ENCODE measurements around the gene SPDYE1.
"Not testable (repeated sequence)": the region's sequence is repeated elsewhere in the genome, so short reads cannot be mapped to it uniquely, and the experiment has no call there.

The SPDYE1 gene, protein sequence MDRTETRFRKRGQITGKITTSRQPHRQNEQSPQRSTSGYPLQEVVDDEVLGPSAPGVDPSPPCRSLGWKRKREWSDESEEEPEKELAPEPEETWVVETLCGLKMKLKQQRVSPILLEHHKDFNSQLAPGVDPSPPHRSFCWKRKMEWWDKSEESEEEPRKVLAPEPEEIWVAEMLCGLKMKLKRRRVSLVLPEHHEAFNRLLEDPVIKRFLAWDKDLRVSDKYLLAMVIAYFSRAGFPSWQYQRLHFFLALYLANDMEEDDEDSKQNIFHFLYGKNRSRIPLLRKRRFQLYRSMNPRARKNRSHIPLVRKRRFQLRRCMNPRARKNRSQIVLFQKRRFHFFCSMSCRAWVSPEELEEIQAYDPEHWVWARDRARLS

DNA sequence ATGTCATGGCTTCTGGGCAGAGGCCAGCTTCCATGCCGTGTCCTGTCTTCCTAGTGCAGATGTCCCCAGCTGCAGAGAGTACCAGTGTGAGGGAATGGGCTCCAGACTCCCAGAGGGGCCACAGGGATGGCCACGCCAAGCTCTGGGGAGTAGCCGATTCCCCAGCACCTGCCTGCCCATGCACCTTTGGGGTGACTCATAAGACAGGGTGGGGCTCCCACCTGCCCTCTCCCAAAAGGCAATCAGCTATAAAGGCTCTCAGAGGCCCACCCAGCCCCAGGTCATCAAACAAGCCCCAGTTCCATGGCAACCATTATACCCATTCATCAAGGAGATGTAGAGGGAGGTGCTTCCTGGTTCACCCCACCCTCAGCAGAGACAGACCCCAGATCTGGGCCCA lies at the start of gene SPDYE1:
Gene SPDYE1 (plus strand): TSS at position 366 of the 400 bp plus-strand sequence. CDS start 2,053 bp downstream, outside the sequence.
- not testable (repeated sequence) for DNase-seq

DNA sequence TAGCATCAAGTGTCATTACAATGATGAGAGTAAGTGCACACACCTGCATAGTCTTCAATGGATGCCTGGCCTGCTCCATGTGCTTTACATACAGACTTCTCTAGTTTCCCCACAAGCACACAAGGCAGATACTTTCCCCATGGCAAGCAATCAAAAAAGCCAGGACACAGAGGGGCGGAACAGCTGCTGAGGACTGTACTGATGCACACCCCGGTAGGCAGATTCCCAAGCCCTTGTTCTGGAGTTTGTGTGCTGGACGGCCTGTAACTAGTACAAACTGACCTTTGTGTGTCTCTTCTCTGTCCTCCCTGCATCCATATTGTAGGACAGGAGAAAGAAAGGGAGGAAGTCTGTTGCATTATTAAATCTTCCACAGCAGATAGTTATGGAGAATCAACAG lies 45.7 kb upstream of the SPDYE1 start:
- no peak for DNase-seq

DNA sequence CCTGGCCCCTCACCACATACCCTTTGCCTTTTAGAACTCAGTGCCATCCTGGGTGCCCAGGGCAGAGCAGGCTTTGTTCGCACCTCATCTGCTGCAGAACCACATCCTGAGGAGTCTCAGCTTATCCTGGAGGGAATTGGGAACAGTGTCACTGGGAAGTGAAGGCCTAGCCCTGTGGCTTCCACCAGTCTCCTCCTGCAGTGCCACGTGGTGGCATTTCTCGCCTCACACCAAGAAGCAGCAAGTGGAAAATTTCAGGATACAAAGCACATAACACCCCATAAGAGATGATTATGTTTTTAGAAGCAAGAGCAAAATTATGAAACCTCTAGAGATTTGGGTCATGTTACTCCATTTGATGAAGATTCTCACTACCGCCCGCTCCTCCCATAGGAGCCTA lies 44.6 kb upstream of the SPDYE1 start:
- no peak for DNase-seq

DNA sequence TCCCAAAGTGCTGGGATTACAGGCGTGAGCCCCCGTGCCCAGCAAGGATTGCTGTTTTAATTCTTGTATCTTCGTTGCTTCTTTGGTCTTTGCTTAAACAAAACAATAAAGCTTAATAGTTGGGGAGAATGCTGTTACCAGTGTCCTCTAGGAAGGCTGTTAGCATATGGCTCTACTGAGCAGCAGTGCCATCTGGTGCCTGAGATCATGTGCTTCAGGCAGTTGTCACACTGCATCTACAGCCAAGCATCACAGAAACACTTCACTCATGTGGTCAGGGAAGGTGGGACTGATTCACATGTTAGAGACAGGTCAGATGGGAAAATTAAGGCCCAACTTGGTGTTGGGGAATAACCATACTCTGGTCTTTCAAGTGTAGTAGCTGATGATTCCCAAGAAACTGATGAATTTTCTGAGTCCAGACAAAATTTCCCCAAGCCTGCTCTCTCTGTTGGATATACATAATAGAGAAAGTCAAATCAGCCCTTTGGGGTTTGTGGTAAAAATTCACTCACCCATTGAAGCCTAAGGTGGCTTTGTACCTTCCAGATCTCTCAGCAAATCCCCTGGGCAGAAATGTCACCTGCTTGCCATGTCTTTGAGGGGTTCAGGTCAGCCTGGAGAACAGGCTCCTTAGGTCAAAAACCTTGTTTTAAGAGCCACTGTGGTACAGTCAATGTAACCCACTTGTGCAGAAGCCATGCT lies 43.0 kb upstream of the SPDYE1 start:
- DNase-seq: no peak

DNA sequence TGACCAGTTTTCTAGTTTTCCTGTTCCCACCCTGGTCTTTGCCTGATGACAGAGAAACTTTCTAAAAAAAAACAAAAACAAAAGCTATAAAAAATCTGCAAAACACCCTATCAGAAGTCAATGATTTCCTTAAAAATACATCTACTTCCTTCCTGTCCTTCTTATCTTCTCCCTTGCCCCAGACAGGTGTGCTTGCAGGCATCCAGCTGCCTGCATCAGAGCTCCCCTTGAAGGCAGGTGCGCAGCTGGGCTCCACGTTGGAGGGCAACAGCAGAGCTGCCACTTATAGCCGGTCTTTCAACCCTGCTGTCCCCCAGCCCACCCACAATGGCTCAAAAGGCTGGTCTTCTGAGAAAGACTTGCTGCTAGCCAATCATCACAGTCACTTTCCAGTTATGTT lies 41.7 kb upstream of the SPDYE1 start:
- no peak for DNase-seq

DNA sequence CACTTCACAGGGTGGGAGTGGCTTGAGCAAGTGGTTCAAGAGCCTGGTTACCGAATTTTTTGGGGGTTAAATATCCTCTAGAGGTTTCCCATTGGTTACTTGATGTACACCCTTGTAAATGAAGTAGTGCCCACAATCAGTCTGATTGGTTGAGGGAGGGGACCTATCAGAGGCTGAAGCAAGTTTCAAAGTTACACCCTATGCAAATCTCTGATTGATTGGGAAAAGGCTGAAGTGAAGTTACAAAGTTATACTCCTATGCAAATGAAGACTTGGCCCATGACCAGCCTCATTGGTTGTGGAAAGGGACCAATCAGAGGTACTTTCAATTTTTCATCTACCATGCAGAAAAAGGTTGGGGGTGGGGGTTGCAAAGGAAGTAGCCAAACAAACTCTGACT lies 36.8 kb upstream of the SPDYE1 start:
- no peak for DNase-seq

DNA sequence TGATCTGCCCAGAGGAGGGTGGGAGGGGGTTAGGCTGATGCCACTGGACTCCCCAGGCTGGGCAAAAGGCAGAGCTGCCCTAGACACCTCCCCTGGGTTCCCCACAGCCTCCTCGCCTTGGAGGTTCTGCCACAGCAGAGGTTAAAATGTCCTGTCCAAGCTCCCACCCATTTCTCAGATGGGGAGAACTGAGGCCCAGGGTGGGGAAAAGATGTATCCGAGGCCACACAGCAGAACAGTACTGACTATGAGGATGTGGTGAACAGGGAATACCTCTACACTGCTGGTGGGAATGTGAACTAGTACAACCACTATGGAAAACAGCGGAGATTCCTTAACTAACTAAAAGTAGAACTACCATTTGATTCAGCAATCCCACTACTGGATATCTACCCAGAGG lies 31.3 kb upstream of the SPDYE1 start:
- not testable (repeated sequence) for DNase-seq

DNA sequence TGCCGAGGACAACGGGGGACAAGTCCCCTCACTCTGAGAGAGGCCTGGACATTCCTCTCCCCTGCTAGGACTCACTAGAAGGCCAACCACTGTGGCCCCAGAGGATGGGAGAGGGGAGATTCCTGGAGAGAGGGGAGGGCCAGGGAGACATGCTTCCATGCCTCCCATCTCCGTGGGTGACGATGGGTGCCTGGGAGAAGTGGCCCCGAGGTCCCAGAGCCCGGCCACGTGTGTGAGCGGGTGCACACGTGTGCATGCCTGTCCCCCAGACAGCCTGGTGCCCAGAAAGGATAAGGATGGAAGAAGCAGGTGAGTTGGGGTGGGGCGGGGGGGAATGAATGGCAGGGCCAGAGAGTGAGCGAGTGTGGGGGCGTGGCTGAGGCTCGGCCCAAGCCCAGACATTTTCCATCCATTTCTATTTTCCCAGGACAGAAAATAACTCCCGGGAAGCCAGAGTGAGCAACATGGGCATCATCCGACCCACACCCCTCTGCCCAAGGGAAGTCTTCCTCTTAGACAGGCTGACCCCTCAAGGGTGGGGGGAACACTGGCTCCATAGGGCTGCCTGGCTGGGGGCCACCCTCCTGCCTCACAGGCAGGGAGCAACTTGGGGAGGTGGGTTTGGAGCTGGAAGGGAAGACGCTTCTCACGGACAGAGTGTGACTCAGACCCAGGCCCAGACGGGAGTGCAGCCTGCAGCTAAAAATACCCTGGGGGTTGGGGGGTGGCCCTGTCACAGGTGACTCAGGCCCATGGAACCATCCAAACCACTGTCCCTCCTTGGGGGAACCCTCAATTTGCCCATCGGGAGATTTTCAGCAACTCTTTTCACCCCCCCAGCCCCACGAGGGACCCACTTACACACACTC lies 29.3 kb upstream of the SPDYE1 start:
- DNase-seq: not testable (repeated sequence)

DNA sequence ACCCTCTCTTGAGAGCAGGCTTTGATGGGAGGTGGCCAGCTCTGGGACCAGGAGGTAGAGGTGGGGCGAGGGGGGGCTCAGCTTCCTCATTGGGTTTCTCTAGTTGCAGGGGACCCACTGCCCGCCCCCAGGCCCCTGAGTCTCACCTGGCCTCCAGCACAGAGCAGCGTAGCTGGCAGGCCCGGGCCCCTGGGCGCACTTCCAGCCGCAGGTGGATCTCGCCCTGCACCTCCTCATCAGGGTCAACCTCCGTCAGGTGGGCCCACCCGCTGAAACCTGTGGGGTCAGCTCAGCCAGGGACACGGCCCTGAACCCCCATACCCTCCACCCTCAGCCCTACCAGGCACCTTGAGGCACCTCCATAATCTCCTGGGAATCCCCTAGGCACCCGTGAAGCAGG lies 28.1 kb upstream of the SPDYE1 start:
- not testable (repeated sequence) for DNase-seq

DNA sequence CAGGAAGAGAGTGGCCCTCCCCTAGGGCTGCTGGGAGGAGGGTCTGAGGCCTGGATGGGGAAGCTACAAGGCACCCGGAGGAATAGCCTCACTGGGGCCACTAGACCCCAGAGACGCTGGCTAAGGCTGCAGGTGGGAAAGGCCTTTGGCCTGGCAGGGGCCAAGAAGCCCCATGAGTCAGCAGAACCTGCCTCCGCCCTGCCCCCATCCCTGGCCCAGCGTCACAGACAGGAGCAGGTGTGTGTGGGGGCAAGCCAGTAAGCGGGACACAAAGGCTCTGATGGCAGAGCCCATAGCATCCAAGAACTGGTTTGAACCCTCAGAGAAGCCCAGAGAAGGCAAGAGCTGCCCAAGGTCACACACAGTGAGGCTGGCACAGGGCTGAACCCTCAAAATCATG lies 27.0 kb upstream of the SPDYE1 start:
- DNase-seq: not testable (repeated sequence)

DNA sequence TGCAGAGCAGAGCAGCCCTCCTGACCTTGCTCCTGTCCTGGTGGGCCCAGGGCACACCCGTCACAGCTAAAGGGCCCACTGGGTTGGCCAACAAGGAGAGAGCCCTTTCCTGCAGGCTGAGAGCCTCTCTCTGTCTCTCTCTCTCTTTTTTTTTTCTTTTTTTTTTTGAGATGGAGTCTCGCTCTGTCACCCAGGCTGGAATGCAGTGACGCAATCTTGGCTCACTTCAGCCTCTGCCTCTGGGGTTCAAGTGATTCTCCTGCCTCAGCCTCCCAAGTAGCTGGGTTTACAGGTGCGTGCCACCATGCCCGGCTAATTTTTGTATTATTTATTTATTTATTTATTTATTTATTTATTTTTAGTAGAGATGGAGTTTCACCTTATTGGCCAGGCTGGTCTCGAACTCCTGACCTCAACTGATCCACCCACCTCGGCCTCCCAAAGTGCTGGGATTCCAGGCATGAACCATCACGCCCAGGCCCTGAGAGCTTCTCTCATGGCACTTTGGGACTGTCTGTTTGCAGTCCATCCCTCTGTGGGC lies 23.6 kb upstream of the SPDYE1 start:
- DNase-seq: not testable (repeated sequence)

DNA sequence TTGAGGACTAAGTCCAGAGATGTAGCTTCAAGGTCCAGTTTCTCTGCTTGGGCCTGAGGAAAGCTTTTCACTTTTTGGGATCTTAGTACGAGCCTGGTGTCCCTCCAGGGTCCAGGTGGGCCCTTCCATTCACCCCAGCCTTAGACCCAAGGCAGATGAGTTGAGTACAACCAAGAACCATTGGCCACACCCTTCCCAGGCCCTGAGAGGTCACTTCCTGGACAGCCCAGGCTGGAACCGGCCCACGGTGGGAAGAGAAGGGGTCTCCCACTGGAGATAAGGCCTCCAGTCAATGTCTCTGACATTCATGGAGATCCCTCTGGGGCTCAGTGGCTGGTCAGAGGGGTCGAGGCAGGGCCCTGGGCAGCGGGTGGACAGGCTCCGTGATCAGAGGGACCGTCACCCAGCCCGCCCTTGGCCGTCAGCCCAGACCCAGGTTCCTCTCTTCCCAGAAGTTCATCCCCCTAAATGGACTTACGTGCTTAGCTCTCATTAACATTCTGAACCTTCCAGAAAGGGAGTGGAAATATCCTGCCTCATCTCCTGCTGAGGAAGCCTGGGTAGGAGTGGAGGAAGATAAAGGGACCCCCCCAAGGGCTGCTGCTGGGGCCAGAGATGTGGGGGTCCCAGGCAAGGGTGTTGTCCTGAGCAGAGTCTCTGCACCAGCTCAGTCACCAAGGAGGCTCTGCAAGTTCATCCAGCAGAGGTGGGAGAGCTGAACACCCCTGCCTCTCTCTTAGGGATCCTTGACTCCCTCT lies 22.8 kb upstream of the SPDYE1 start:
- DNase-seq: not testable (repeated sequence)

DNA sequence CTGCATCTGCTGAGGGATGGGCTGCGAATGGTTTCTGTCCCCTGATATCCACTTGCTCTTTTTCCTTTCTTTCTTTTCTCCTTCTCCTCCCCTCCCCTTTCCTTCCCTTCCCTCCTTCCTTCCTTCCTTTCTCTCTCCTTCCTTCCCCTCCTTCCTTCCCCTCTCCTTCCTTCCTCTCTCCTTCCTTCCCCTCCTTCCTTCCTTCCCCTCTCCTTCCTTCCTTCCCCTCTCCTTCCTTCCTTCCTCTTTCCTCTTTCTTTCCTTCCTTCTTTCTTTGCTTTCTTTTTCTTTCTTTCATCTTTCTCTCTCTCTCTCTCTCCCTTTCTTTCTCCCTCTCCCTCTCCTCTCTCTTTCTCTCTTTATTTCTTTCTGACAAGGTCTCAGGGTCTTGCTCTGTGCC lies 20.2 kb upstream of the SPDYE1 start:
- no peak for DNase-seq

DNA sequence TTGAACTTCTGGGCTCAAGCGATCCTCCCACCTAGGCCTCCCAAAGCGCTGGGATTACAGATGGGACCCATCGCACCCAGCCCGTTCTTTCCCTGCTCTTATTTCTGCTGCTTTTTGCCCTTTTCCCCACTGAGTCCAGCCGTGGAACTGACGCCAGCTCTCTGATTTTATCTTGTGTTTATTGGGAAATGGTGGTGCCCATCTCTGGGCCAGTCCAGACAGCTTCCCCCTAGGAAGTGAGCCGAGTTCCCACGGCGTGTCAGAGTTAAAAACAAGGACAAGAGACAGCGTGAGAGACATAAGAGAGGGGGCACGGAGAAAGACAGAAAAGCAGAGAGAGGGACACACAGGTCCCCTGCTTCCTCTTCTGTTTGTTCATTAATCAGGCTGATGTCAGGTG lies 19.6 kb upstream of the SPDYE1 start:
- DNase-seq: not testable (repeated sequence)

DNA sequence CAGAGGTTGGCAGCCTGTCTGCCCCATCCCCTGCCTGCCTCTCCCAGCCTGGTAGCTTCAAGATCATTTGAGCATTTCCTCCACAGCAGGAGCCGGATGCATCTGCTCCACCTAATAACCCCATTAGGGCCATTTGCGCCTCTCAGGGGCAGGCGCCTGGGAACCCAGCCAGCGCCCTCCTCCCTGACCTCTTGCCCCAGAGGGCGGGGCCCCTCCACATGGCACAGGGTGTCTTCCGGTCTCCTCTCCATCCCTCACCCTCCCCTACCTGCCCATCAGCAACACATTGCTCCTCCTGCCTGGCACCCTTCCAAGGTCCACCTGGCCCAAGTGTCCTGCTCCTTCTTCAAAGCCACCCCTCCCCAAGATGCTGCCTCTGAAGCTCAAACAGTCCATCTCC lies 14.8 kb upstream of the SPDYE1 start:
- DNase-seq: not testable (repeated sequence)

DNA sequence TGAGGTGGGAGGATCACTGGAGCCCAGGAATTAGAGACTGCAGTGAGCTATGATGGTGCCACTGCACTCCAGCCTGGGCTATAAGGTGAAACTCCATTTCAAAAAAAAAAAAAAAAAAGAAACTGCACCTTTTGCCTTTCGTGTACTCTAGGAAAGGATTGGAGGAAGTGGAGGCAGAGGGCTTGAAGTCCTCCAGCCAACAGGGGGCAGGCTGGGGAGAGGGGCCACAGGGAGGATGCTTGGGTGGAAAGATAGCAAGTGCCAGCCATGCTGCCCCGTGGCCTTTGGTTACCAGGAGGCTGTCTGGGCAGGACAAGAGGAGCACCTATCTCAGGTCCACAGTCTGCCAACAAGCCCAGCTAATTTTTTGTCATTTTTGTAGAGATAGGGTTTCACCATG lies 14.0 kb upstream of the SPDYE1 start:
- DNase-seq: not testable (repeated sequence)

DNA sequence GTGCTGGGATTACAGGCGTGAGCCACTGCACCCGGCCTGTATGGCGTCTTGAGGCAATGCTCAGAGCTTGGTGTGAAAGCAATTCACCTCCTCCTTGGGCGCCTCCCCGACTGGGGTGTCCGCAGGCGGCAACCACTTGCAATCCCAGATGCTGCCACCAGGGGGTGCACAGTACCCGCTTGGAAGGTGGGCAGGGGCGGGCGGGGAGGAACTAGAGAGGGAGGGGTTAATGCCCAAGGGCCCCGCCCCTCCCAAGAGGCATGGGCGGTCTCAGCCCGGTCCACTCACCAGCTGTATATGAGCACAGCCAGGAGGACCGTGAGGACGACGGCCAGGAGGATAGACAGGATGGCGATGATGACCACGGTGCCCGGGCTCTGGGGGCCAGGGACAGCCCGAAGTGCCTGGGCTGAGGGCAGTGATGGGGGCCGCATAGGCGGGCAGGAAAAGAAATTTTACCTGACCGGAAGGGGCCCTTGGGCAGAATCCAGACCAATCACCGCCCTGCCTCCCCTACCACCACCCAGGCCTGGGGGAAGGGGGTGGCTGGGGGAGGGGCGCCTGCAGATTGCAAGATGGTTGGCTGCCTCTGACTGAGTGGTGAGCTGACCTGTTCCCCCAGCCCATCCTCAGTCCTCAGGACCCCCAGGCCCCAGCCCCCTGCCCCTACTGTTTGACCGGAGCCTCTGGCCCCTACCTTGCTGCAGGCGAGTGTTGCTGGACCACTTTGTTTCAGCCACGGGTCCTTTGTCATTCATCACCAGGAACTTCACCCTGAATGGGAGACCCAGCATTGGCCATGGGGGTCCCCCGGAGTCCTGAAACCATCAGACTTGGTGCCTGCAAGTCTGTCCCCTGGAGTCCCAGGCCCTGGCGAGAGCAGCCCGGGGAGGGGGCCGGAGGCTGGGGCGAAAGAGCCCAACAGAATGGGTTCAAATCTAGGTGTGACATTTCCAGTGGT lies 11.5 kb upstream of the SPDYE1 start:
- DNase-seq: peak; percentile 73

DNA sequence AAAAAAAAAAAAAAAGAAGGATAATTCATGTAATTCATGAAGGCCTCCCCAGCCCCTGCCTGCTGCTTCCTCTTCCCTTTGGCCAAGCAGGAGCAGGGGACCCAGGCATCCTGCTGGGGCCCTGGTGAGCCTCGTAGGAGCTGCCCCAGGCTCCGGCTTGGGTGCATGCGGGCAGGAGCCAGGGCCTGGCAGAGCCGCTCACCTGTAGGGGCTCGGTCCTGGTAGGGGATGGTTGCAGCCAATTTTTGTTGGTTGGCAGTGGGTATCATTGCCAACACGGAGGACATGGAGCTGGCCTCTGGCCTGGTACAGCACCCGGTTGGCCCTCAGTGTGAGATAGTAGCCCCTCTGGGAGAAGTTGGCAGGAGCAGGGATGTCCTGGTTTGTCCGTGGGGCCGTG lies 10.2 kb upstream of the SPDYE1 start:
- not testable (repeated sequence) for DNase-seq

DNA sequence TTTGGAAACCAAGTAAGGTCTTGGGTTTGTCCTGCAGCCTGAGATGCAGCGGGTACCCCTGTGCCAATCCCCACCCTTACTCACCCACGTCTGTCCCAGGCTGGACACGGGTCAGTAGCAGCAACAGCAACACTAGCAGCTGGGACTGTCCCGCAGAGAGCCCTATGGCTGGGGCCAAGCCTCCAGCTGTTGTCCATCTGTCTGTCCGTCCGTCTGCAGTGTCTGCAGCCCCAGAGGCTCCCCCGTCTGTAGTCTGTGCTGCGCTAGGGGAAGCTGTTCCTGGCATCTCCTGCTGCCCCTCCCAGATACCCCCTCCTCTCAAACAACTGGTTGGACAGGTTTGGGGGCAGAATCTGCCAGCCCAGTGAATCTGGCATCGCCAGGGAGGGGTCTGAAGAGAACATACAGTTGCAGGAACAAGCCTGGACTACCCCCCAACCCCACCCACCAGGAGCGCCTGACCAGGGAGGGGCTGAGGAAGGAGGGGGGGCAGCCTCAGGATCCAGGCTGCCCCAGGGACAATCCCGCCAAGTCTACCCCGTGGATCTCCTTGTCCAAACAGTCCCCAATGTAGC lies 7.6 kb upstream of the SPDYE1 start:
- not testable (repeated sequence) for DNase-seq

DNA sequence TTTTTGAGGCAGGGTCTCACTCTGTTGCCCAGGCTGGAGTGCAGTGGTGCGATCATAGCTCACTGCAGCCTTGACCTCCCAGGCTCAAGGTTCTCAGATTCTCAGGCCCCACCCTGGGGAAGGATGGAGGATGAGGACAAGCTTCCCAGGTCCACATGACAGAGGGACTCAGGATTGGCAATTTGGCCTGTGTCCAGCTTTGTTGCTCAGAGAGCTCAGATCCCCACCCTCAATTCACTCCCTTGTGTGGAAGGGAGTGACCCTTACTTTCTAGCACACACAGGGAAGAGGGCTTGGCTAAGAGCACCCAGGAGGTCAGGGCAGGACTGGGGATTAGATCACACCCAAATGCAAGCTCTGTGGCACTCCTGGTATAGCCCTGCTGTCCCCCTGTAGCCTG lies 6.9 kb upstream of the SPDYE1 start:
- DNase-seq: not testable (repeated sequence)

DNA sequence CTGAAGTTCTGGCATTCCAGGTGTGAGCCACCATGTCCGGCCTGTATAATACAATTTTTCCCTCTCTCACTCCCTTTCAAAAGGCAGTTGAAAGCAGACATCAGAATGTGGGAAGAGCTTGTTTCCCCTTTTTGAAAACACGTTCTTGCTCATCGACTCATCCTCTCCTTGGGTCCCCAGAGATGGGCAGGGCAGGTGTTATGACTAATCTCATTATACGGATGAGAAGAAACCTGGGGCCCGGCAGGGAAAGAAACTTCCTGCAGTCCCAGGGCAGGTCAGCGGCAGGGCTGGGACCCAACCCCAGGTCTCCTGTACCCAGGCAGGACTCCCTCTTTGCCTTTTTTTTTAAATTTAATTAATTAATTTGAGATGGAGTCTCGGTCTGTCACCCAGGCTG lies 4.8 kb upstream of the SPDYE1 start:
- DNase-seq: not testable (repeated sequence)

All from activated CD4-positive, alpha-beta T cell treated with anti-CD3 and anti-CD28 coated beads for 1 hour (primary cell).